ENCODE results near the gene PAQR3.
A peak's percentile ranks its signal among the peaks of the same experiment; 100 is the strongest.

PAQR3 gene

DNA sequence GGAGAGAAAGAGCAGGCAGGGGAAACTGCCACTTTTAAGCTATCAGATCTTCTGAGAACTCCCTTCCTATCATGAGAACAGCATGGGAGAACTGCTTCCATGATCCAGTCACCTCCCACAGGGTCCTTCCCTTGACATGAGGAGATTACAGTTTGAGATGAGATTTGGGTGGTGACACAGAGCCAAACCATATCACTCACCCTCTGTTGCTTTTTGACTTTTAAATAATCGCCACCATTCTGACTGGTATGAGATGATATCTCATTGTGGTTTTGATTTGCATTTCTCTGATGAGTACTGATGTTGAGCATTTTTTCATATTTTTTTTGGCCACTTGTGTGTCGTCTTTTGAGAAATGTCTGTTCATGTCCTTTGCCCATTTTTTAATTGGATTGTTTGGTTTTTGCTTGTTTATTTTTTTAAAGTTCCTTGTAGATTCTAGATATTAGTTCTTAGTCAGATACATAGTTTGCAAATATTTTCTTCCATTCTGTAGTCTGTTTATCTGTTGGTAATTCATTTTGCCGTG, 6.5 kb upstream of the PAQR3 start:
- H3K4me2 ChIP-seq (ENCODE audit: low read length) = no peak overlapping the region

DNA sequence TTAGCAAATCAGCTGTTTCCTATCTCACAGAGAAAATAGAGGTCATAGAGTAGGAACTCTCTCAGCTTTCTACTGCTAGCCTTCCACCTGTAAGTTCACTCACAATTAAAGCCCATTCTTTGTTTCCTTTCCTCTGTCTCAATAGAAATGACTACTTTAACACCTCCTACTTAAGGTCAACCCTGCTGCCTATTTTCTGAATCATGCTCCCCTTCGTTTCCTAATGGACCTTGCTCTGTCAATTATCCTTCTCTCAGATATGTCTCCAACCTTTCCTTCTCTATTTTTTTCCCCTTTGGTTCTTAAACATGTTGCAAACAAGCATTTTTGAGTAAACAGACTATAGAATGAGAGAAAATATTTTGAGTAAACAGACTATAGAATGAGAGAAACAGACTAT, 5.1 kb upstream of the PAQR3 start:
- no peak overlapping the region for H3K4me2 ChIP-seq (ENCODE audit: low read length)
- no peaks in the 10 kb centered on the region for H3K27me3 ChIP-seq (ENCODE audit: control insufficient read depth, insufficient read depth, low read length)
- no peaks in the 10 kb centered on the region for H3K36me3 ChIP-seq (ENCODE audit: control insufficient read depth, insufficient read depth, low read length)
- H3K9ac ChIP-seq = no peak overlapping the region
- no peaks in the 10 kb centered on the region for H3K79me2 ChIP-seq
- H3K4me3 ChIP-seq (ENCODE audit: low read depth, low read length) = no peak overlapping the region
- no peaks in the 10 kb centered on the region for H3K9me3 ChIP-seq (ENCODE audit: control insufficient read depth, low read length)
- H3K4me1 ChIP-seq = no peaks in the 10 kb centered on the region
- TF ChIP-seq, protein P1, sequence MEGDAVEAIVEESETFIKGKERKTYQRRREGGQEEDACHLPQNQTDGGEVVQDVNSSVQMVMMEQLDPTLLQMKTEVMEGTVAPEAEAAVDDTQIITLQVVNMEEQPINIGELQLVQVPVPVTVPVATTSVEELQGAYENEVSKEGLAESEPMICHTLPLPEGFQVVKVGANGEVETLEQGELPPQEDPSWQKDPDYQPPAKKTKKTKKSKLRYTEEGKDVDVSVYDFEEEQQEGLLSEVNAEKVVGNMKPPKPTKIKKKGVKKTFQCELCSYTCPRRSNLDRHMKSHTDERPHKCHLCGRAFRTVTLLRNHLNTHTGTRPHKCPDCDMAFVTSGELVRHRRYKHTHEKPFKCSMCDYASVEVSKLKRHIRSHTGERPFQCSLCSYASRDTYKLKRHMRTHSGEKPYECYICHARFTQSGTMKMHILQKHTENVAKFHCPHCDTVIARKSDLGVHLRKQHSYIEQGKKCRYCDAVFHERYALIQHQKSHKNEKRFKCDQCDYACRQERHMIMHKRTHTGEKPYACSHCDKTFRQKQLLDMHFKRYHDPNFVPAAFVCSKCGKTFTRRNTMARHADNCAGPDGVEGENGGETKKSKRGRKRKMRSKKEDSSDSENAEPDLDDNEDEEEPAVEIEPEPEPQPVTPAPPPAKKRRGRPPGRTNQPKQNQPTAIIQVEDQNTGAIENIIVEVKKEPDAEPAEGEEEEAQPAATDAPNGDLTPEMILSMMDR (IDR thresholded peaks at IDR 0.05) = no peak
- no peak overlapping the region for H3K27ac ChIP-seq
- no peak overlapping the region for H2AFZ ChIP-seq

More for the DNA sequence above, 6.5 kb upstream of the PAQR3 start:
- H3K27me3 ChIP-seq (ENCODE audit: control insufficient read depth, insufficient read depth, low read length) = no peaks in the 10 kb centered on the region
- TF ChIP-seq, protein P1 (IDR thresholded peaks at IDR 0.05) = no peak
- H2AFZ ChIP-seq = no peak overlapping the region
- no peak overlapping the region for H3K27ac ChIP-seq
- no peak overlapping the region for H3K9ac ChIP-seq
- H3K79me2 ChIP-seq = no peaks in the 10 kb centered on the region
- H3K4me1 ChIP-seq = no peaks in the 10 kb centered on the region
- H3K9me3 ChIP-seq (ENCODE audit: control insufficient read depth, low read length) = no peaks in the 10 kb centered on the region
- no peak overlapping the region for H3K4me3 ChIP-seq (ENCODE audit: low read depth, low read length)
- no peaks in the 10 kb centered on the region for H3K36me3 ChIP-seq (ENCODE audit: control insufficient read depth, insufficient read depth, low read length)

DNA sequence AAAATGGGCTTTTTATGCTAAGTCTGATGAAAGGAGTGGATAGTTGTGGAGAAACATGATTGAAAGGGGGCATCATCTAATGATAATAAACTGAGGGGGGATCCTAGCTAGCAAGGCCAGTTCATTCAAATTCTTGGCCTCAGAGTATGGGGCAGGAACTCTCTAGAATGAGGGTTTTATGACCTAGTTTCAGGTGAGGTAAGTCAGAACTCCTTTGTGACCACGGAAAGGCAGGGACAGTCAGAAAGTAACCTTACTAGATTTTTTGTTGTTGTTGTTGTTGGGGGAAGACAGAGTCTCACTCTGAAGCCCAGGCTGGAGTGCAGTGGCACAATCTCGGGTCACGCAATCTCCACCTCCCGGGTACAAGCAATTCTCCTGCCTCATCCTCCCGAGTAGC, 1.5 kb upstream of the PAQR3 start:
- TF ChIP-seq, protein P1 (IDR thresholded peaks at IDR 0.05) = no peak
- Histone ChIP-seq H3K4me1 (no peaks in the 10 kb centered on the region), H3K27ac (no peak overlapping the region)

DNA sequence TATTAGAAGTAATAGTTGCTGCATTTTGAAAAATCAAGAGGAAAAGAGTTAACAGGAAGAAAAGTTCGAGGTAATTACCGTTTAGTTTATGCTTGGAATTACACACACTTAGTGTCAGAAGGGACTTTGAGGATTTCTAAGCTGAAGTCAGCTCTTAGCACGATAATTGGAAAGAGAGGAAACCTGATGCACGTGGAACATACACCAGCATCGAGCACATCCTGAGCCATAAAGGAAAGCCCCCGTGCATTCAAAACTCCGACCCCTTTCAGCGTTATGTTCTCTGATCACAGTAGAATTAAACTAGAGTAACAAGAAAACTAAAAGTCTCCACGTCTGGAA, 400 bp upstream of the PAQR3 start:
- H3K4me3 ChIP-seq (ENCODE audit: low read depth, low read length) = peak overlapping the region; percentile 66
- H3K36me3 ChIP-seq (ENCODE audit: control insufficient read depth, insufficient read depth, low read length) = no peaks in the 10 kb centered on the region
- no peak overlapping the region for H3K27ac ChIP-seq
- H3K27me3 ChIP-seq (ENCODE audit: control insufficient read depth, insufficient read depth, low read length) = no peaks in the 10 kb centered on the region
- H3K4me2 ChIP-seq (ENCODE audit: low read length) = peak overlapping the region; percentile 85
- H3K79me2 ChIP-seq = no peaks in the 10 kb centered on the region
- H3K9me3 ChIP-seq (ENCODE audit: control insufficient read depth, low read length) = no peaks in the 10 kb centered on the region
- H2AFZ ChIP-seq = peak overlapping the region; percentile 76
- H3K4me1 ChIP-seq = no peaks in the 10 kb centered on the region
- TF ChIP-seq, protein P1 (IDR thresholded peaks at IDR 0.05) = no peak
- H3K9ac ChIP-seq = no peak overlapping the region

More for the DNA sequence above, 1.5 kb upstream of the PAQR3 start:
- Histone ChIP-seq H3K27me3 (ENCODE audit: control insufficient read depth, insufficient read depth, low read length) (no peaks in the 10 kb centered on the region), H3K9me3 (ENCODE audit: control insufficient read depth, low read length) (no peaks in the 10 kb centered on the region), H3K4me3 (ENCODE audit: low read depth, low read length) (no peak overlapping the region), H3K9ac (no peak overlapping the region), H3K79me2 (no peaks in the 10 kb centered on the region), H3K4me2 (ENCODE audit: low read length) (no peak overlapping the region), H3K36me3 (ENCODE audit: control insufficient read depth, insufficient read depth, low read length) (no peaks in the 10 kb centered on the region), H2AFZ (no peak overlapping the region)

DNA sequence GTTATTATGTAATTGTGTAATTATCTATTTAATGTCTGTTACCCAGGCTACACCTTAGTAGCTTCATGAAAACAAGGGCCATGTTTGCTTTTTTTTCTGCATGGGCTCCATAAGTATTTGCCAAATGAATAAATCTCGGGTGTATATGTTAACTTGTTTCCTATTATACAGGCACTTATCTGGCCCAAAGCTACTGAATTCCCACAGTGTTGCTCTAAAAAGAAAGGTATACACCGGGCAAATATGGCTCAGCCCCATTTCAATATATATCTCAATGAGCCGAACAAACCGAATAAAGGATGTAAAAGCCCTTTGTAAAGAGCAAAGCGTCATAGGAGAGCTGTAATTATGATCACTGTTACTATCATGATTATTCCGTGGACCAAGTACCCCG, 767 bp downstream of the PAQR3 start:
- TF ChIP-seq, protein P1 (IDR thresholded peaks at IDR 0.05) = no peak
- H3K9ac ChIP-seq = no peak overlapping the region
- no peaks in the 10 kb centered on the region for H3K4me1 ChIP-seq
- peak overlapping the region; percentile 66 for H3K4me3 ChIP-seq (ENCODE audit: low read depth, low read length)
- H3K27me3 ChIP-seq (ENCODE audit: control insufficient read depth, insufficient read depth, low read length) = no peaks in the 10 kb centered on the region
- no peaks in the 10 kb centered on the region for H3K36me3 ChIP-seq (ENCODE audit: control insufficient read depth, insufficient read depth, low read length)
- no peaks in the 10 kb centered on the region for H3K79me2 ChIP-seq
- no peaks in the 10 kb centered on the region for H3K9me3 ChIP-seq (ENCODE audit: control insufficient read depth, low read length)
- H2AFZ ChIP-seq = peak overlapping the region; percentile 72
- no peak overlapping the region for H3K27ac ChIP-seq
- H3K4me2 ChIP-seq (ENCODE audit: low read length) = peak overlapping the region; percentile 58

All from parathyroid adenoma (tissue), 2 donors.